Ishikawa (cell line): Measurements from ENCODE around the gene PRDM11.

ENCODE experiments used
- CEBPB ChIP-seq: IDR thresholded peaks from 2 replicates; pipeline ENCODE4 v1.6.1; 2012
- CREB1 ChIP-seq: IDR thresholded peaks from 2 replicates; pipeline ENCODE4 v1.6.1; 2012; ENCODE audit warnings: low read depth
- EGR1 ChIP-seq: IDR thresholded peaks from 2 replicates; pipeline ENCODE4 v1.6.1; 2012
- EP300 ChIP-seq: IDR thresholded peaks from 2 replicates; pipeline ENCODE4 v1.6.1; 2012; ENCODE audit warnings: borderline replicate concordance
- FOXM1 ChIP-seq: IDR thresholded peaks from 2 replicates; pipeline ENCODE4 v1.6.1; 2012; ENCODE audit warnings: low read depth, borderline replicate concordance
- NFIC ChIP-seq: IDR thresholded peaks from 2 replicates; pipeline ENCODE4 v1.6.1; 2012
- RAD21 ChIP-seq: IDR thresholded peaks from 2 replicates; pipeline ENCODE4 v1.6.1; 2012; ENCODE audit warnings: low read depth
- TAF1 ChIP-seq: IDR thresholded peaks from 2 replicates; pipeline ENCODE4 v1.6.1; 2012; ENCODE audit warnings: low read depth, mild to moderate bottlenecking
- TCF12 ChIP-seq: IDR thresholded peaks from 2 replicates; pipeline ENCODE4 v1.6.1; 2012; ENCODE audit warnings: low read depth
- YY1 ChIP-seq: IDR thresholded peaks from 2 replicates; pipeline ENCODE4 v1.6.1; 2012; ENCODE audit warnings: low read depth
- TF ChIP-seq, protein P1 (sequence below): IDR thresholded peaks from 2 replicates; pipeline ENCODE4 v1.6.1; 2012; ENCODE audit warnings: low read depth, mild to moderate bottlenecking
- TF ChIP-seq, protein P2 (sequence below): IDR thresholded peaks from 2 replicates; pipeline ENCODE4 v1.6.1; 2012

- TF ChIP-seq EP300: no peak
- TF ChIP-seq CREB1: no peak
- TF ChIP-seq RAD21: no peak
- TF ChIP-seq YY1: no peak
- no peak for TF ChIP-seq CEBPB
- TF ChIP-seq, protein P1, sequence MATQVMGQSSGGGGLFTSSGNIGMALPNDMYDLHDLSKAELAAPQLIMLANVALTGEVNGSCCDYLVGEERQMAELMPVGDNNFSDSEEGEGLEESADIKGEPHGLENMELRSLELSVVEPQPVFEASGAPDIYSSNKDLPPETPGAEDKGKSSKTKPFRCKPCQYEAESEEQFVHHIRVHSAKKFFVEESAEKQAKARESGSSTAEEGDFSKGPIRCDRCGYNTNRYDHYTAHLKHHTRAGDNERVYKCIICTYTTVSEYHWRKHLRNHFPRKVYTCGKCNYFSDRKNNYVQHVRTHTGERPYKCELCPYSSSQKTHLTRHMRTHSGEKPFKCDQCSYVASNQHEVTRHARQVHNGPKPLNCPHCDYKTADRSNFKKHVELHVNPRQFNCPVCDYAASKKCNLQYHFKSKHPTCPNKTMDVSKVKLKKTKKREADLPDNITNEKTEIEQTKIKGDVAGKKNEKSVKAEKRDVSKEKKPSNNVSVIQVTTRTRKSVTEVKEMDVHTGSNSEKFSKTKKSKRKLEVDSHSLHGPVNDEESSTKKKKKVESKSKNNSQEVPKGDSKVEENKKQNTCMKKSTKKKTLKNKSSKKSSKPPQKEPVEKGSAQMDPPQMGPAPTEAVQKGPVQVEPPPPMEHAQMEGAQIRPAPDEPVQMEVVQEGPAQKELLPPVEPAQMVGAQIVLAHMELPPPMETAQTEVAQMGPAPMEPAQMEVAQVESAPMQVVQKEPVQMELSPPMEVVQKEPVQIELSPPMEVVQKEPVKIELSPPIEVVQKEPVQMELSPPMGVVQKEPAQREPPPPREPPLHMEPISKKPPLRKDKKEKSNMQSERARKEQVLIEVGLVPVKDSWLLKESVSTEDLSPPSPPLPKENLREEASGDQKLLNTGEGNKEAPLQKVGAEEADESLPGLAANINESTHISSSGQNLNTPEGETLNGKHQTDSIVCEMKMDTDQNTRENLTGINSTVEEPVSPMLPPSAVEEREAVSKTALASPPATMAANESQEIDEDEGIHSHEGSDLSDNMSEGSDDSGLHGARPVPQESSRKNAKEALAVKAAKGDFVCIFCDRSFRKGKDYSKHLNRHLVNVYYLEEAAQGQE: no peak
- TF ChIP-seq NFIC: no peak
- TF ChIP-seq TAF1: no peak
- TF ChIP-seq, protein P2, sequence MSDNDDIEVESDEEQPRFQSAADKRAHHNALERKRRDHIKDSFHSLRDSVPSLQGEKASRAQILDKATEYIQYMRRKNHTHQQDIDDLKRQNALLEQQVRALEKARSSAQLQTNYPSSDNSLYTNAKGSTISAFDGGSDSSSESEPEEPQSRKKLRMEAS: no peak
- TF ChIP-seq EGR1: no peak
- TF ChIP-seq TCF12: no peak
- TF ChIP-seq FOXM1: no peak
Observed at GRCh38 chr11:45181193-45181888, 34.9 kb downstream of the PRDM11 start.
